ENCODE measurements around the gene RAD1. TPM values are rescaled to one million over a fixed set of nuclear protein-coding genes. Genes with fewer than 3 reads are reported as not detected.
A peak's percentile ranks its signal among the peaks of the same experiment; 100 is the strongest.

RAD1 gene, protein sequence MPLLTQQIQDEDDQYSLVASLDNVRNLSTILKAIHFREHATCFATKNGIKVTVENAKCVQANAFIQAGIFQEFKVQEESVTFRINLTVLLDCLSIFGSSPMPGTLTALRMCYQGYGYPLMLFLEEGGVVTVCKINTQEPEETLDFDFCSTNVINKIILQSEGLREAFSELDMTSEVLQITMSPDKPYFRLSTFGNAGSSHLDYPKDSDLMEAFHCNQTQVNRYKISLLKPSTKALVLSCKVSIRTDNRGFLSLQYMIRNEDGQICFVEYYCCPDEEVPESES
- total RNA-seq (10 to 100 TPM in 6 of 7 donors, 1 to 10 TPM in 1; 7.6 to 21.9 (median 18.5) TPM), polyA plus RNA-seq (10 to 100 TPM; 14.3 to 27.3 TPM)
- long read RNA-seq, donor 1, full-length matches to known transcripts = 81 of 103 reads
- long read RNA-seq, donor 1, partial matches to known transcripts = 8 of 103 reads
- long read RNA-seq, donor 1, other reads (novel, unspliced or antisense) = 14 of 103 reads
- long read RNA-seq, donor 2, full-length matches to known transcripts = 31 of 42 reads
- long read RNA-seq, donor 2, partial matches to known transcripts = 11 of 42 reads
- long read RNA-seq, donor 2, other reads (novel, unspliced or antisense) = 0 of 42 reads
- long read RNA-seq, donor 3, full-length matches to known transcripts = 19 of 30 reads
- long read RNA-seq, donor 3, partial matches to known transcripts = 1 of 30 reads
- long read RNA-seq, donor 3, other reads (novel, unspliced or antisense) = 10 of 30 reads

DNA sequence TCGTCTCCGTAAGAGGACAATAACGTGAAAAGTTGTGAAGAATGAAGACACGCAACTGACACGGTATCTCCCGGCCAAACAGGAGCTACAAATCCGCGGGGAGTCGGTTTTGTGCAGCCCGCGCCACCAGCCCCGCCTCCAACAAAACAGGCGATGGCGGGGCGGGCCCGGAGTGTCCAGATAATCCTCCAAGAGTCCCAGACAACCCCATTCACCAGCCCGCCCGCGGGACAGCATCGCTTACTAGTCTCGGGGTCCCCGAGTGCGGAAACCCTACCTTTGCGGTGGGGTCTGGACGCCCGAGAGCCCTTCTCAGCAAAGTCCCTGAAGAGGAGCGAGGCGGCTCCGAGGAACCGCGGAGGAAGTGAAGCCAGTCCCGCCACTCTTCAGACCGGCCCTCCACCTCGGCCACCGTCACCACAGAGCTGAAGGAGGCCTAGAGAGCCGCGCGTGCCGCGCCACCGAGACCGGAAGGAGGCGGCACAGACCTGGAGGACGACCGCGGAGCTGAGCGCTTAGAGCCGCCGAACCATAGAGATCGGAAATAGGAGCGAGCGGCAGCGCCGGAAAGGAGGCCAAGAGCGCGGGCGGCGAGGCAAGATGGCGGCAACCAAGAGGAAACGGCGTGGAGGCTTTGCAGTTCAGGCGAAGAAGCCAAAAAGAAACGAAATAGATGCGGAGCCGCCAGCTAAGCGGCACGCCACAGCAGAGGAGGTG is at the start of gene RAD1, which contains the start of gene BRIX1:
RAD1 (minus strand) TSS at position 366 of the 717 bp plus-strand sequence. CDS start 612 bp downstream, outside the sequence.
BRIX1 (plus strand) TSS at position 573 of the 717 bp plus-strand sequence; CDS start at position 601, 28 bp downstream.
- no peaks in the 10 kb centered on the region for H3K27me3 ChIP-seq
- H3K4me1 ChIP-seq (ENCODE audit: insufficient read depth) = peaks cover 6% of the 10 kb centered on the region
- WGBS, 3 donors = 0 to 1% (median 0%) methylated on average over 61 to 67 of the region's 67 CpGs
- H3K9me3 ChIP-seq = no peaks in the 10 kb centered on the region
- H3K27ac ChIP-seq = peak within 1 kb of the TSS; percentile 49 to 90
- TF ChIP-seq POLR2A (IDR thresholded peaks at IDR 0.05) (peak; percentile 16), EP300 (IDR thresholded peaks at IDR 0.05) (no peak)
- TF ChIP-seq, protein P1, sequence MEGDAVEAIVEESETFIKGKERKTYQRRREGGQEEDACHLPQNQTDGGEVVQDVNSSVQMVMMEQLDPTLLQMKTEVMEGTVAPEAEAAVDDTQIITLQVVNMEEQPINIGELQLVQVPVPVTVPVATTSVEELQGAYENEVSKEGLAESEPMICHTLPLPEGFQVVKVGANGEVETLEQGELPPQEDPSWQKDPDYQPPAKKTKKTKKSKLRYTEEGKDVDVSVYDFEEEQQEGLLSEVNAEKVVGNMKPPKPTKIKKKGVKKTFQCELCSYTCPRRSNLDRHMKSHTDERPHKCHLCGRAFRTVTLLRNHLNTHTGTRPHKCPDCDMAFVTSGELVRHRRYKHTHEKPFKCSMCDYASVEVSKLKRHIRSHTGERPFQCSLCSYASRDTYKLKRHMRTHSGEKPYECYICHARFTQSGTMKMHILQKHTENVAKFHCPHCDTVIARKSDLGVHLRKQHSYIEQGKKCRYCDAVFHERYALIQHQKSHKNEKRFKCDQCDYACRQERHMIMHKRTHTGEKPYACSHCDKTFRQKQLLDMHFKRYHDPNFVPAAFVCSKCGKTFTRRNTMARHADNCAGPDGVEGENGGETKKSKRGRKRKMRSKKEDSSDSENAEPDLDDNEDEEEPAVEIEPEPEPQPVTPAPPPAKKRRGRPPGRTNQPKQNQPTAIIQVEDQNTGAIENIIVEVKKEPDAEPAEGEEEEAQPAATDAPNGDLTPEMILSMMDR (IDR thresholded peaks at IDR 0.05) = peak in 1 of 3 donors; percentile 50
- DNase-seq = peak; percentile 92 to 97 (median 93)
- peak within 1 kb of the TSS; percentile 87 for H3K4me3 ChIP-seq
- no peaks in the 10 kb centered on the region for H3K36me3 ChIP-seq
- intact Hi-C loops (cut with DNase I) = loop anchor here in 1 of 4 donors (10.0 kb wide), 1 partner anchor 1240 kb away; the partner anchor contains the start of genes LMBRD2 and SKP2

DNA sequence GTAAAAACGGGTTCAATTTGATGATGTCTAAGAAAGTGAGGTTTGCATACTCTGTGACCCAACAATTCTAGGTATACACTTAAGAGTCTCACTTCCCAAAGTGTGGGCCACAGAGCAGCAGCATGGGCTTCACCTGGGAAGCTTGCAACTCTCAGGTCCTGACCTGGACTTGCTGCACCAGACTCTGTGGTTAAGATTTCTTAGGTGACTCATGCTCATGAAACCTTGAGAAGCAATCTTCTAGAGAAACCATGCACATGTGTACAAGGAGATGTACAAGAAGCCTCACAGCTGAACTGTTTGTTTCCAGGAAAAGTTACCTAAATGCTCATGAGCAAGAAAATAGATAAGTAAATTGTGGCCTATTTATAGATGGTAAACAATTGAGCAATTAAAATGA is 44.0 kb upstream of the RAD1 start:
- TF ChIP-seq EP300 (IDR thresholded peaks at IDR 0.05) (no peak), POLR2A (IDR thresholded peaks at IDR 0.05) (no peak)
- TF ChIP-seq, protein P1 (IDR thresholded peaks at IDR 0.05) = no peak
- no peak for DNase-seq
- H3K27me3 ChIP-seq = no peaks in the 10 kb centered on the region
- no peaks in the 10 kb centered on the region for H3K4me1 ChIP-seq (ENCODE audit: insufficient read depth)
- H3K36me3 ChIP-seq = no peaks in the 10 kb centered on the region
- intact Hi-C loops (cut with DNase I) = no loop called here
- no peak overlapping the region for H3K27ac ChIP-seq
- H3K4me3 ChIP-seq = no peak overlapping the region
- no peaks in the 10 kb centered on the region for H3K9me3 ChIP-seq
- 88 to 94% (median 90%) methylated on average over 1 of the region's 1 CpG for WGBS, 3 donors

DNA sequence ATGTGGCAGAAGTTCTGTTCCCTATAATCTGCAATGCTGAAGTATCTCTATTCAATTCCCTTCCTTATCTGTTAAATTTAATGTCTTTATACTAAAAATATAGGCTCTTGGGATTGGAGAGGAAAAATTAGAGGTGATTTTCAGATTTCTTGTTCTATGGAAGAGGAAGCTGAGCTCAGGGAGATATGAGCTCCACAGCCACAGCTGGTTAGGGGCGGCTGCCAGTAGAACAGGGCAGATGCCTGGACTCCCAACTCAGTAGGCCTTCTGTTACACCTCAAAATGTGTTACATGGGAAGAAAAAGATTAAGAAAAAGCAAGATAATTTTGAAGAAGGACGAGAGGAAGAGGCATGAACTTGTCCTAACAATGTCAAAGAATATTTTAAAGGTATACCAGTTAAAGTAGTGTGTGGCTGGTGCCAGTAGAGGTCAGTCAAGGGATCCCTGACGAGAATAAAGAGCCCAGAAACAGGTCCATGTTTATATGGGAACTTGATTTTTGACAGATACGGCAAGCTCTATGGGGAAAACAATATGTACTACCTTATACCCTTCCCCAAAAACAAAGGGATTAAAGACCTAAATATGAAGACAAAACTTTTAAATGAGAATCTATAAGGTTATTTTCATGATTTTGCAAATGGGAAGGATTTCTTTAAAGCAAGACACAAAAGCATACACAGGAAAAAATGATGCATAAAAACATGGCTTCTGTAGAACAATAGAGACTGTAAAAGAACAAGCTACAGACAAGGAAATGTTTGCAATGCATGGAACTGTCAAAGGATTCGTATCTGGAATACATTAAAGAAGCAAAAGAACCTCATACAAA is 42.8 kb upstream of the RAD1 start:
- Histone ChIP-seq H3K27ac (no peak overlapping the region), H3K27me3 (no peaks in the 10 kb centered on the region), H3K4me3 (no peak overlapping the region), H3K4me1 (ENCODE audit: insufficient read depth) (no peaks in the 10 kb centered on the region), H3K36me3 (no peaks in the 10 kb centered on the region), H3K9me3 (no peaks in the 10 kb centered on the region)
- 56 to 61% (median 59%) methylated on average over 5 of the region's 5 CpGs for WGBS, 3 donors
- intact Hi-C loops (cut with DNase I) = no loop called here
- TF ChIP-seq POLR2A (IDR thresholded peaks at IDR 0.05) (no peak), EP300 (IDR thresholded peaks at IDR 0.05) (no peak)
- TF ChIP-seq, protein P1 (IDR thresholded peaks at IDR 0.05) = no peak
- no peak for DNase-seq
